HG03520 (cell line): ENCODE data around the gene MRPL42.
"Not testable (repeated sequence)": the region's sequence is repeated elsewhere in the genome, so short reads cannot be mapped to it uniquely, and the experiment has no call there.

Source experiments
- ATAC-seq: cut with Tn5 transposase; IDR thresholded peaks from one replicate; pipeline ENCODE4 v1.9.1; 2021; ENCODE audit warnings: mild to moderate bottlenecking, moderate library complexity; ENCODE audit not compliant: unreplicated experiment

The MRPL42 gene

GRCh38 chr12:93443576-93443975, 23.7 kb upstream of the MRPL42 start:
- ATAC-seq = no peak

- no peak for ATAC-seq
Observed at GRCh38 chr12:93447555-93448290, 19.6 kb upstream of the MRPL42 start.

DNA sequence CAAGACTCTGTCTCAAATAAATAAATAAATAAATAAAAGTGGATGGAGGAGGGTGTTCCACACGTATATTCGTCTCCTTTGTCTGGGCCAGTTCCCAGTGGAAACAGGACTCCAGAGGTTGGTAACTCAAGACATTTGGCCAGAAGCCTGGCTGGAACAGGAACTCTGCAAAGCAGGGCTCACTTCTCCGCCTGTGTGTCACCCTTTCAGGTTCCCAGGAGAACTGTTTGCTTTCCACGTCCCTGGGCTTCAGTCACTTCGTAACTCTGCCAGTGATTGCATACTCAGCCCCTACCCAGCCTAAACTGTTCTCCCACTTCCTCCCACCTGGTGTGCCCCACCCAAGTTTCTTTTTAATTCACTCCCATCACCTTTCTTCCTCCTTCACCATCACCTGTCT, 18.5 kb upstream of the MRPL42 start:
- ATAC-seq = no peak

GRCh38 chr12:93449277-93449676, 18.0 kb upstream of the MRPL42 start:
- ATAC-seq = peak; percentile 84

GRCh38 chr12:93451423-93452158, 15.7 kb upstream of the MRPL42 start:
- no peak for ATAC-seq

GRCh38 chr12:93453633-93454032, 13.7 kb upstream of the MRPL42 start:
- ATAC-seq = no peak

GRCh38 chr12:93456077-93456476, 11.2 kb upstream of the MRPL42 start:
- no peak for ATAC-seq

DNA sequence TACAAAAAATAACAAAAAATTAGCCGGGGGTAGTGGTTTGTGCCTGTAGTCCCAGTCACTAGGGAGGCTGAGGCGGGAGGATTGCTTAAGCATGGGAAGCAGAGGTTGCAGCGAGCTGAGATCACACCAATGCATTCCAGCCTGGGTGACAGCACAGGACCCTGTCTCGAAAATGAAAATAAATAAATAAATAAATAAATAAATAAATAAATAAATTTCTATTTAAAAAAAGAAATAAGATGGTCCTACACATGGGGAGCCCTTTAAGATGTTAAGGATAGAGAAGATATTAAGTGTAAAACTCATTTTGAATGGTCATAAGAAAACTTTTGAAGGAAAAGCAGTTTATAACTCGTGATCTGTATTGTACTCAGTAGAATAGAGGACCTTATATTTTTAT, 8.2 kb upstream of the MRPL42 start:
- no peak for ATAC-seq

- no peak for ATAC-seq
Observed at GRCh38 chr12:93460003-93460402, 7.3 kb upstream of the MRPL42 start.

- no peak for ATAC-seq
Observed at GRCh38 chr12:93460902-93461301, 6.4 kb upstream of the MRPL42 start.

GRCh38 chr12:93461503-93461902, 5.8 kb upstream of the MRPL42 start:
- no peak for ATAC-seq

- no peak for ATAC-seq
Observed at GRCh38 chr12:93465841-93466240, 1.5 kb upstream of the MRPL42 start.

GRCh38 chr12:93466625-93467350, 526 bp upstream of the MRPL42 start:
- no peak for ATAC-seq

DNA sequence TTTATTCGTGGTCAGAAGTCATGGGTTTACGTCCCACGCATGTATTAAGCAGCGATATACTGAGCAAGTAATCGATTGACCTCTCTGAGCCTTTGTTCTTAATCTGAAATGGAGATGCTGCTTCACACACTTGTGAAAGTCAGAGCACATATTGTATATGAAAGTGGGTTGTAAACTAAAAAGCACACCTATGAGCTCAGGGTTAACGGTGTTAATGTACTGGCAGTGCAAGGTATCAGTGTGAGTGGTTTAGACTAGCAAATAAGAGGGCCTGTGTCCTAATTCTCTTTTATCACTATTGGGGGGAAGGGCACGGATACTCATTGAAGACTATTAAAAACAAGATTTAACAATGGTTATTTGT, 676 bp downstream of the MRPL42 start:
- ATAC-seq = peak; percentile 16

GRCh38 chr12:93469386-93469785, 2.1 kb downstream of the MRPL42 start:
- ATAC-seq = no peak

- no peak for ATAC-seq
Observed at GRCh38 chr12:93476555-93476954, 9.2 kb downstream of the MRPL42 start.

DNA sequence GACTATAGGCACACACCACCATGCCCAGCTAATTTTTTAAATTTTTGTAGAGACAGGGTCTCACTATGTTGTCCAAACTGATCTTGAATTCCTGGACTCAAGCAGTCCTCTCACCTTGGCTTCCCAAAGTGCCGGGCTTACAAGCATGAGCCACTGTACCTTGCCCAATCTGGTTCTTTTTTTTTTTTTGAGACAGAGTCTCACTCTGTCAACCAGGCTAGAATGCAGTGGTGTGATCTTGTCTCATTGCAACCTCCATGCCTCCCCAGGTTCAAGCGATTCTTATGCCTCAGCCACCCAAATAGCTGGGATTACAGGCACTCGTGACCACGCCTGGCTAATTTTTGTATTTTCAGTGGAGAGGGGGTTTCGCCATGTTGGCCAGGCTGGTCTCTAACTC, 15.4 kb downstream of the MRPL42 start:
- no peak for ATAC-seq

GRCh38 chr12:93483151-93483807, 16.0 kb downstream of the MRPL42 start:
- no peak for ATAC-seq

DNA sequence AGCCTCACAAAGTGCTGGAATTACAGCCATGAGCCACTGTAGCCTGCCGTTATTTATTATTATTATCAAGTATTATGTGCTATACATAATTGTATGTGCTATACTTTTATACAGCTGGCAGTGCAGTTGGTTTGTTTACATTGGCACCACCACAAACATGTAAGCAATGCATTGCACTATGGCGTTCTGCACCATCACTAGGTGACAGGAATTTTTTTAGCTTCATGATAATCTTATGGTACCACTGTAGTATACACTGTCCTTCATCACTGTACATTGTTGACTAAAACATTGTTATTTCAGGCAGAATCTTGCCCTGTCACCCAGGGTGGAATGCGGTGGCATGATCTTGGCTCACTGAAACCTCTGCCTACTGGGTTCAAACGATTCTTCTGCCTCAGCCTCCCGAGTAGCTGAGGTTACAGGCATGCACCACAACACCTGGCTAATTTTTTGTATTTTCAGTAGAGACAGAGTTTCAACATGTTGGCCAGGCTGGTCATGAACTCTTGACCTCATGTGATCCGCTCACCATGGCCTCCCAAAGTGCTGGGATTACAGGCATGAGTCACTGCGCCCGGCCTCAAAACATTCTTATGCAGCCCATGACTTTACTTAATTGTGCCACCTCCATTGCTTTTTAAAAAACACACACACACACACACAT, 17.1 kb downstream of the MRPL42 start:
- no peak for ATAC-seq

DNA sequence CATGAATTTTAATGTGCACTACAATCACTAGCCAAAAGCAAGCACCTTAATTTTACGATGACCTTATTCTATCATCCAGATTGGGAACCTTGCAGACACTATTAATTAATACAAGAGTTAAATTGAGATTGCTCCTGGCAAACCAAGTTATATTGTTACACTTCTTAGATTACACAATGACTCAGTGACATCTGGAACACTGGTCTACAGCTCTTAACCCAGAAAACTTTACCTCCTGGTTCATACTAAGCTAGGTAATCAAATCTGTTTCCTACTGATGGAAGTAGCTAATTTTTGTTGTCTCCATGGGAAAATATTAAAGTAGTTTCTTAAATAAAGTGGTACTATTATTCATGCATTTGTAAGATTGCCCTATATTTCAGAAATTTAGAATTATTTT, 25.5 kb downstream of the MRPL42 start:
- not testable (repeated sequence) for ATAC-seq

GRCh38 chr12:93494096-93494495, 26.8 kb downstream of the MRPL42 start:
- no peak for ATAC-seq
